Measurements from ENCODE around the gene TLR2.
A peak's percentile ranks its signal among the peaks of the same experiment; 100 is the strongest.

TLR2 gene

GRCh38 chr4:153733751-153734448 is 49.8 kb downstream of the TLR2 start:
- no peak for DNase-seq

DNA sequence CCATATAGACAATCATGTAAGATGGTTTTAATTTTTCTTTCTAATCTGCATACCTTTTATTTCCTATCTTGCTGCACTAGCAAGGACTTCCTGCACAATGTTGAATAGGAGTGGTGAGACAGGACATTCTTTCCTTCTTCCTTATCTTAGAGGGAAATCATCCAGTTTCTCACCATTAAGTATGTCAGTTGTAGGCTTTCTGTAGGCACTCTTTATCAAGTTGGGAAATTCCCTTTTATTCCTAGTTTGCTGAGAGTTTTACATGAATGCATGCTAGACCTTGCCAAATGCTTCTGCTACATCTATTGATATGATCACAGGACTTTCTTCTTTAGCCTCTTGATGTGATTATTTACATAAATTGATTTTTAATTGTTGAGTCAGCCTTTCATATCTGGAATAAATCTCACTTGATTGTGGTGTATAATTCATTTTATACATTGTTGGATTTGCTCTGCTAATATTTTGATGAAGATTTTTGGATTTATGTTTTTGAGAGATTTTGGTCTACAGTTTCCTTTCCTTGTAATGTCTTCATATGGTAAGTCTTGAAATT is 51.9 kb downstream of the TLR2 start:
- no peak for DNase-seq

- no peak for DNase-seq
These were observed 57.5 kb downstream of the TLR2 start for GRCh38 chr4:153741541-153741940.

GRCh38 chr4:153745651-153746050 is 61.6 kb downstream of the TLR2 start:
- no peak for DNase-seq

DNA sequence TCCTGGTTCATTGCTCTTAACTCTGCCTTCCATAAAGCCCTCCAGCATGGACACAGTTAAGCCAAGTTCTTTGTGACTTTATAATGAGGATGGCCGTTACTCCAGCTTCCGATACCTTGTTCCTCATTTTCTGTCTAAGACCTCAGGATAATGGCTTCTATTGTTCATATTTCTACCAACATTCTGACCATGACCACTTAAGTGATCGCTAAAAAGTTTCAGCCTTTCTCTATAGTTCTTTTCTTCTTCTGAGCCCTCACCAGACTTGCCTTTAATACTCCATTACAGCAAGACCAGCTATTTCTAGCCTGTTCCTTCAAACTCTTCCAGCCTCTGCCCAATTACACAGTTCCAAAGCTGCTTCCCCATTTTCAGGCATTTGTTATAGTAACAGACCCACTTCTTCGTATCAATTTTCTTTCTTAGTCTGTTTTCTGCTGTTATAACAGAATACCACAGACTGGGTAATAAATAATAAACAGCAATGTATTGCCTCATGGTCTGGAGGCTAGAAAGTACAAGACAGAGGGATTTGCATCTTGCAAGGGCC is 63.4 kb downstream of the TLR2 start:
- DNase-seq = no peak

DNA sequence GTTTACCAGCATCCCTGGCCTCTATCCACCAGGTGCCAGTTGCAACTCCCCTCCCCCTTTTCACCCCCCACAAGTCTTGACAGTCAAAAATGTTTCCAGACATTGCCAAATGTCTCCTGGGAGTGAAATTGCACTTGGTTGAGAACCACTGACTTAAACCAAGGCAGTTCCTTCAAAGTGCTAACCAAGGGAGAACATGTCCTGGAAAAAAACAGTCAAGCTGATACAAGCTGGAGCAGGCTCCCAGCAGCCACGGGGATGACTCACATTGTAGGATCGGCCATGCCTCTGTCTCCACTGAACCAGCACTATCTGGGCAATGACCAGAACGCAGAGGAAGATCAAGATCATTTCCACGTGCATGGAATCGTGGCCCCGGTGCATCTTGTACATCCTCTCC is 64.3 kb downstream of the TLR2 start:
- no peak for DNase-seq

DNA sequence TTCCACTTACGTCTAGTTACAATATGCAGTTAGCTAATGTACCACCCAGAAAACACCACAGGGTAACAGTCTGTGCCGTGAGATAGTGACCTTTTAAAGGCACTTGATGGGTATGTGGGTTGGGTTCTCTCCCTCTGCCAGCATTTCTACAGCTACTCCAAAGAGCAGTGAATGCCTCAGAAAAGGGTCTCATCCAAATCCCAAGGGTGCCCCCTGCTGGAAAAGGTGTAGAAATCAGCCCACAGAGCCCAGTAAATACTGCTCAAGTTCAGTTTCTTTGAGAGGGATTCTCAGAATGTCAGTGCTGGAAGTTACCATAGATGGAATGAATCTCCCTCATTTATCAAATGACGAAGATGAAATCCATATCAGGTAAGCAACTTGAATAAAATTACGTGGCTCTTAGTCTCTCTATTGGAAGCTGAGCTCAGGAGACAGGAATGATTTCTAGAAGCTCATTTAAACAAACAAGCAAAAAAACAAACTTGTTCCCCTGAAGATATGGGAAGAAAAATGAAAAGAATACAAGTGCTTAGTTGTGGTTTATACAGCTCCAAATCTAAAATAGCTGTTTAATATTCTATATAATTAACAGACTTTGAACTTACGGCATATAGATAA is 66.2 kb downstream of the TLR2 start:
- peak; percentile 58 for DNase-seq

GRCh38 chr4:153755186-153755585 is 71.1 kb downstream of the TLR2 start:
- no peak for DNase-seq

All from COR-L47 (cell line).